Fibroblast of skin of back (primary cell): Measurements from ENCODE around the gene NHP2.

Experiments
- DNase-seq: peaks from one replicate; pipeline ENCODE4 v3.0.0-alpha.2; 2013

Gene NHP2

GRCh38 chr5:178174456-178174855 lies 20.8 kb upstream of the NHP2 start:
- DNase-seq: no peak

GRCh38 chr5:178170455-178170854 lies 16.8 kb upstream of the NHP2 start:
- no peak for DNase-seq

DNA sequence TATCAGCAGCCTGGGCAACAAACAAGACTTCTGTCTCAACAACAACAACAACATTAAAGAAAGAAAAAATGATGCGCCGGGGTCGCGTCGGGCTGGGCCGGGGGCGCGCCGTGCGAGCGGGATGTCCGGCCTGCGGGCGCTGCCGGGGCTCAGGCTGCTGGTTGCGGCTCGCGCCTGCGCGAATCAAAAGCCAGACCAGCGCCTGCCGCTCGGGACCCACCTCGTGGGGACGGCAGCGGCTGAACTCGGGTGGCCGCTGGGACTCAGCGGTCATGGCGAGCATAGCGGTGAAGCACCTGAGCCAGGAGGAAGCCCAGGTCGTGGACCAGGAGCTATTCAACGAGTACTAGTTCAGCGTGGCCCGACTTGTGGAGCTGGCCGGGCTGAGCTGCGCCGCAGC lies 11.9 kb upstream of the NHP2 start:
- no peak for DNase-seq

DNA sequence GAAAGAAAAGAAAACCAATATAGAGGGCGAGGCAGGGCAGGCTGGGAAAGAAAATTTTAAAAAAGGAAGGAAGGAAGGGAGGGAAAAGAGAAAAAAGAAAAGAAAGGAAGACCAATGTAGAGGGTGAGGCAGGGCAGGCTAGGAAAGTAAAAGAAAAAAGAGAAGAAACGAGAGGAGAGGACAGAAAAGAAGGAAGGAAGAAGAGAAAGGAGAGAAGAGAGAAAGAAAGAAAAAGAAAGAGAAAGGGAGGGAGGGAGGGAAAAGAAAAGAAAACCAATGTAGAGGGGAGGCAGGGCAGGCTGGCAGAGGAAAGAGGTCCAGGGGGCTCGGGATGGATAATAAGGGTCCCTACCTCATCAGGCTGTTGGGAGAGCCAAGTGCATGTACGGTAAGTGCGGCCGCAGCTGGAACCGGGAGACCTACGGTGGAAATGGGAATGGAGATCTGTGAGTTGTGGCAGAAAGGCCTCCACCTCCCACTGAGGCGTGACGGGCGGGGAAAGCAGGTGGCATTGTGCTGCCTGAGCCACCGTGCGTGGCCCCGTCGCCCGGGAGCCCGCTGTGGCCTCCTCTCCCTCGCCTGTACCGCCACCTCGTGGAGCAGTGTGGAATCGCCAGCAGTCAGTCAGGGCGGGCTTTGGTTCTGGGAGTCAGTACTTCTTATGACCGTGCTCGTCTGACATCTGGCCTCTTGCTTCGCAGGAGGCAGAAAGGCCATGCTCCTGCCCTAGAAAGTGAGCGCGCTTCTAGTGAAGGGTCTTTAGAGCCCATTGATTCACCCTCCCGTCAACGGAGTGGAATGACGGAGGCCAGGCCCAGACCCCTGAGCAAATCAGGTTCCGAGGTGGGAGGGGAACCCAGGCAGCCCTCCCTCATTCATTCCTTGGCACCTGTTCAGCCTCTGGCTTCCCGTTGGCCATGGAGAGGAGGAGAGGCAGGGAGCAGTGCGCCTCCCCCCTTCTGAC lies 10.4 kb upstream of the NHP2 start:
- DNase-seq: peak; percentile 62

DNA sequence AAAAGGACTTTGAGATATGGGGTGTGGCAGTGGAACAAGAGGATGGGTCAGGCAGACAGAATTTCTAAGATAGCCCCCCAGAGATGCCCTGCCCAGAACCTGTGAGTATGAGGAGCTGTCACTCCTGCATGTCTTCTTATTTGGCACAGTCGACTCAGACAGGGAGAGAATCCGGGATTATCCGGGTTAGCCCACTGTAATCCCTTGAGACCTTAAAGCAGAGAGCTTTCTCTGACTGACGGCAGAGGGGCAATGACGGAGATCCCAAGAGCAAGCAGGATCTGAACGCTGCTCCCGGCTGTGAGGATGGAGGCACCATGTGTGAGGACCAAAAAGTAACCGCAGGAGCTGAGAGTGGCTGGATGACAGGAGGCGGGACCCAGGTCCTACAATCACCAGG lies 8.8 kb upstream of the NHP2 start:
- DNase-seq: no peak

DNA sequence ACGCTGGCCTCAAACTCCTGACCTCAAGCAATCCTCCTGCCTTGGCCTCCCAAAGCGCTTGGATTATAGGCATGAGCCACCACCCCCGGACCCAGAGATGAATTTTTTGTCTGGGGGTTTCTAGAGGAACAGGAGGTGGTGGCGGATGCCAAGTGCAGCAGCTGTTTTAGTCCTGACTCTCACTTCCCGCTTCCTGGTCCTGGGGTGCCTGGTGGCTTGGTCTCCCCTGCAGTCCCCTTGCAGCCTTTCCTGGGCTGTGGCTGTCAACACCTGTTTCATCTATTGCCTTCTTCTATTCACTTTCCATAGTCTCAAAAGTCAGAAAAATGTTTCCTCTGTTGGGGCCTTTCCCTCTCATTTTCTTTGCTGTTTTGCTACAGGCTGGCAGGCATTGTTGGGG lies 6.5 kb upstream of the NHP2 start:
- DNase-seq: no peak

- no peak for DNase-seq
These were observed 1.4 kb upstream of the NHP2 start for GRCh38 chr5:178155065-178155464.

GRCh38 chr5:178152491-178153444 lies 917 bp downstream of the NHP2 start:
- no peak for DNase-seq

GRCh38 chr5:178150977-178151734 lies 2.5 kb downstream of the NHP2 start:
- DNase-seq: no peak

- no peak for DNase-seq
These were observed 4.3 kb downstream of the NHP2 start for GRCh38 chr5:178149199-178149932.

DNA sequence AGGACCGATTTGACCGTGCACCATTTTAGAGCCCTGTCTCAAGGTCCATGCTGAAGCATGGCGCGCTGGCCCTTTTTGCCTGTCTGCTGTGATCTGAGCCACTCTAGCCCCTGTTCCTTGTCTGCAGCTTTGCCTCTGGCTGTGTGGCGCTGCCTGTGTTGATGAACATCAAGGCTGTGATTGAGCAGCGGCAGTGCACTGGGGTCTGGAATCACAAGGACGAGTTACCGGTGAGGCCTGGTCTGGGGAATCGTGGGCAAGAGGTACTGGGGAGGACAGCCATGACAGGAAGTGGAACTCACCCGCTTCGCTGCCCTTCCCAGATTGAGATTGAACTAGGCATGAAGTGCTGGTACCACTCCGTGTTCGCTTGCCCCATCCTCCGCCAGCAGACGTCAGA lies 6.3 kb downstream of the NHP2 start:
- no peak for DNase-seq

- DNase-seq: peak; percentile 27
These were observed 7.5 kb downstream of the NHP2 start for GRCh38 chr5:178145965-178146820.

DNA sequence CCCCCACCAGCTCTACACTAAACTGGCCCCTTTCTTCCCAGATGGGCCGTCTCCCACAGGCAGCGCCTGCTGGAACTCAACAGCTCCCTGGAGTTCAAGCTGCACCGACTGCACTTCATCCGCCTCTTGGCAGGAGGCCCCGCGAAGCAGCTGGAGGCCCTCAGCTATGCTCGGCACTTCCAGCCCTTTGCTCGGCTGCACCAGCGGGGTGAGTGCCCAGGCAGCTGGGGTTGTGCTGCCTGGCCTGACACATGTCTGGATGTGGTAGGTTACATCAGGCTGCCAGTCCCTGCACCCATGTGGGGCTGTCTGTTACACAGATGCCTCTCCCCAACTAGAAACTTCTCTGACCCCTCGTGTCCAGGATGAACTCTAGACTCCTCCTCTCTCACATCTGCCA lies 9.8 kb downstream of the NHP2 start:
- no peak for DNase-seq

DNA sequence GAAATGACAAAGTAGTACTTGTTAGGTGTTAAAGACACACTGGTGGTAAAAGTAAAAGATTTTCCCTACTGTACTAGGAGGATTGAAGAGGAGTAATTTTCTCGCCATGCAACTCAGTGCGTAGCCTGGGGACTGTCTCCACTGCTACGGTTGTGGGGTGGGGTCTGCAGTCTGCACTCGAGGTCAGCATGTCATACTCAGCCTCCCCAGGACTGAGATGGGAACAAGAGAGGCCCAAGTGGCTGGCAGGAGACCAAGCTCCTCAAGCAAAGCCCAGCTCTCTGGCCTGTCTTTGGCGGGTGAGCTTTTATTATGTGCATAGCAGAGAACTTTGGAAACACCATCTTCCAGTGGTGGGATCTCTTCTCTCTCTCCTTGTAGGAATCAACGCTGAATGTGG lies 10.4 kb downstream of the NHP2 start:
- DNase-seq: no peak

DNA sequence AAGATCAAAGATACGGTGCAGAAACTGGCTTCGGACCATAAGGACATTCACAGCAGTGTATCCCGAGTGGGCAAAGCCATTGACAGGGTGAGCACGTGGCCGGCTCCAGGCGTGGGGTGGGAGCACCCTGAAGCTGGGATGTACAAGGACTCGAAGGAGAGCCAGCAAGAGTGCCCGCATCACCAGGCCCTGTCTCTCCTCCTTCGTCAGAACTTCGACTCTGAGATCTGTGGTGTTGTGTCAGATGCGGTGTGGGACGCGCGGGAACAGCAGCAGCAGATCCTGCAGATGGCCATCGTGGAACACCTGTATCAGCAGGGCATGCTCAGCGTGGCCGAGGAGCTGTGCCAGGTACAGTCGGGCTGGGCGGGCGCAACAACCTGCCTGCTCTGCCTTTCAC lies 11.0 kb downstream of the NHP2 start:
- no peak for DNase-seq

DNA sequence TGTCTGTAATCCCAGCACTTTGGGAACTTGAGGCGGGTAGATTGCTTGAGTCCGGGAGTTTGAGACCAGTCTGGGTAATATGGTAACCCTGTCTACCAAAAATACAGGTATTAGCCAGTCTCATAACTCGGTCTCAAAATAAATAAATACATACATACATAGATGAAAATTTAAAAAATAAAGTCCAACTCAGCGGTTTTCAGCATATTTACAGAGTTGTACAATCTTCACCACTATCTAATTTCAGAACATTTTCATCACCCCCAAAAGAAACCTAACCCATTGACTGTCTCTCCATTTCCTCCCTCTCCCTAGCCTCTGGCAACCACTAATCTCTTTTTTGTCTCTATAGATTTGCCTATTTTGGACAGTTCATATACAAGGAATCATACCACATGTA lies 12.1 kb downstream of the NHP2 start:
- no peak for DNase-seq

DNA sequence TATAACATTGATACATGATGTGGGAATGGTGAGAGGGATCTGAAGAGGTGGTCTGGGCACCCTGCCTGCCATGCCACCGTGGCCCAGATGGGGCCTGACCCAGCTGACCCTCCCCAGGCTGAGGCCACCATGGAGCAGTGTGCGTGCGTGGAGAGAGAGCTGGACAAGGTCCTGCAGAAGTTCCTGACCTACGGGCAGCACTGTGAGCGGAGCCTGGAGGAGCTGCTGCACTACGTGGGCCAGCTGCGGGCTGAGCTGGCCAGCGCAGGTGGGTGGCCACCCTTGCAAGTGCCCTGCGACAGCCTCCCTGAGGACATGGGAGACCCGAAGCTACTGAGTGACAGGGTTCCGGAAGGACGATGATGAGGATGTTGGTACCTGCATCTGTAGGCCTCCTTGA lies 15.7 kb downstream of the NHP2 start:
- DNase-seq: no peak

DNA sequence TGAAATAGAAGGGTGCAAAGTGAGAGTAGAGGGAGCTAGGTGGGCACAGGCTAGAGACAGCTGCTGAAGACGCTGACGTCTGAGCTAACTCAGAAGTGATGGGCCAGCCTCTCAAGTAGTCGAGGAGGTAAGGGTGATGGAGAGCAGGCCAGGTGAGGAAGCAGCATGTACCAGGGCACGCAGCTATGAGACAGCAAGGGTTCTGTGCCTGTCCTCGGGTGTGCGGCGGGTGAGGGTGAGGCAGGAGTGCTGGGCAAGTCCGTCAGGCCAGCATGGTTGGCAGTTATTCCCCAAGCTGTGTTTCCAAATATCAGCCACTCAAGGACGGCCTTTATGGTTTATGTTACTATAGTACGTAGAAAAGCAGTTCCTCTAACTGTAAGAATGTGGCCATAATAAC lies 16.7 kb downstream of the NHP2 start:
- DNase-seq: no peak

DNA sequence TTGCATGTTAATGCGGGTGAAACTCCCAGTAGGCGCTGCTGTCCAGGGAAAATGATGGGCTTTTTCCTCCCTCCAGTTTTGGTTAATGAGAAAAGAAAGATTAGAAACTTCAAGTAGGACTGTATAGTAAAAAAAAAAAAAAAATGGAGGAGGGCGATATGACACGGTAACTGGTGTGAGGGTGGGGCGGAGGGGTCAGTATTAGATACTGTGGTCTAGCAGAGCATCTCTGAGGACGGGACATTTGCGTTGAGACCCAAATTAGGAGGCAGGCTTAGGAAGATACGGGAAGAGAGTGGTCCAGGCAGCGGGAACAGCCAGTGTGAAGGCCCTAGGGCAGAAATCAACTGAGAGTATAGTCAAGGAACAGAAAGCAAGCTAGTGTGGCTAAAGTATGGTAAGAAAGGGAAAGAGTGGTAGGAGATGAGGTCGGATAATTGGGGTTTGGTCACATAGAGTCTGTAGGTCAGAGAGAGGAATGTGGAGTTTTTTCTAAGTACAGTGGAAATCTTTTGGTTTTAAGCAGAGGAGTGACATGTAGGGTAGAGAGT lies 22.2 kb downstream of the NHP2 start:
- no peak for DNase-seq

DNA sequence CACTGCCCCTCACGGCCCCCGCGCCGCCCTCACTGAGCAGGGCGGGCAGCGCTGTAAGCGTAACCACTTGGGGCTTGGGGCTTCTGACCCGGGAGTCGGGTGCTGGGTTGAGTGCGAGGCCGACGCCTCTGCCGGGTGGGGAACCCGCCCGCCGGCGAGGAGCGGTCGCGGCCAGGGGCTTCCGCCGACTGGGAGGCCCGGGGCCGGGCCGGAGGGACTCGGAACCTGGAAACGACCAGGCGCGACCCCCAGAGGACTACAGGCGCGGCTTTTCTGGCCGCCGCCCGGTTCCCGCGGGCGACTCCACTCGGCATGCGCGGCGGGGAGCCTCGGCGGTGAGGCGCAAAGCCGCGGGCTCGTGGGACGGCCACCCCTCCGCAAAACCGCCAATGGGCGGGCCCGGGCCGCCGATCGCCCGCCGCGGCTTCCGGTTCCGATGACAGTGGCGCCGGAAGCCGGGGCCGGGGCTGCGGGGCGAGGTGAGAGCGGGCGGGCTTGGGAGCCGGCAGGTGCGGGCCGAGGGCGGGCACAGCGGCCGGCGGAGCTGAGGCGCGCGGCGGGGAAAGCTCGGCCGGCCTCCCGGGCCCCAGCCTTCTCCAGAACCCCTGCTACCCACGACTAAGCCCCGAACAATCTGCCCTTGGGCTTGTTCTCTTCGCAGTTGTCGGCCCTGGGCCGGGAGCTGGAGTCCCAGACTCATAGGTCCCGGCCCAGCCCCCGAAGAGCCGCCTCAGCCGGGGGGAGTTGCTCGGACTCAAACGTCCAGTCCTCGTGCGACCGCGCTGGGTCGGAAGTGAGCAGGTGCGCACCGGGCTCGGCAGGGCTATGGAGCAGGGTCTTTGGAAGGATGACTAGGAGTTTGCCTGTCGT lies 22.9 kb downstream of the NHP2 start, which contains the start of gene RMND5B:
Gene RMND5B (plus strand): TSS at position 439 of the 870 bp plus-strand sequence. CDS start 7,106 bp downstream, outside the sequence.
- DNase-seq: peak; percentile 81
